GM10248 (cell line): ENCODE measurements around the gene STX5.
"Not testable (repeated sequence)": the region's sequence is repeated elsewhere in the genome, so short reads cannot be mapped to it uniquely, and the experiment has no call there.

Experiments used
- CTCF ChIA-PET: fragments of 300-600 bp; sonication (Branson Sonifier 250); formaldehyde crosslinking; extraction: SDS; loops from one replicate; lab custom pipeline; 2021; ENCODE audit warnings: antibody characterized with exemption; lab: Yijun Ruan, JAX
- POLR2A ChIA-PET: fragments of 350-650 bp; sonication (Branson Sonifier 250); formaldehyde crosslinking; extraction: SDS; loops from one replicate; lab custom pipeline; 2020; ENCODE audit warnings: antibody characterized with exemption; lab: Yijun Ruan, JAX
- DNase-seq: peaks from one replicate; pipeline ENCODE4 v3.0.0; 2012; ENCODE audit errors: extremely low spot score
- TF ChIP-seq, protein P1 (sequence below): IDR thresholded peaks from 2 replicates; pipeline ENCODE4 v1.5.1; 2012; ENCODE audit warnings: mild to moderate bottlenecking, low read depth; ENCODE audit errors: extremely low read depth, missing control alignments, control extremely low read depth

Gene STX5

DNA sequence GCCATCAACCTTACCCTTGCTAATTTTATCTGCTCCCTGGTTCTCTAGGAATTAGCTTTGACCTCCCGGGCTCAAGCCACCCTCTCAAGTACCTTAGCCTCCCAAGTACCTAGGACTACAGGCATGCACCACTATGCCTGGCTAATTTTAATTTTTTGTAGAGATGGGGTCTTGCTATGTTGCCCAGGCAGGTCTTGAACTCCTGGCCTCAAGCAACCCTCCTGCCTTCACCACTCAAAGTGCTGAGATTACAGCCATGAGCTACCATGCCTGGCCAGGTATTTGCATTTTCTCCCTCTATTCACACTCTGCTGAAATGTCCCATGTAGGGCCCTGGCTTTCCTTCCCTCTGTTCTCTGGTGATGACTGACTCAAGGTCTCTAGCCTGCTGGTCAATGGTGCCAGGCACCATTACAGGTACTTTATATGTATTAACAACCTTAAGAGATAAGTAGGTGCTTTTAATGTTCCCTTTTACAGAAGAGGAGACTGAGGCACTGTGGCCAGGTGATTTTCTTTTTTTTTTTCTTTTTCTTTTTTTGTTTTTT lies 16.0 kb upstream of the STX5 start:
- no peak for DNase-seq
- ChIA-PET CTCF (interaction anchor here (1.3 kb wide), 1 partner anchor 33 kb away, joined by 4 read pairs; the partner anchor contains the start of gene SLC3A2), POLR2A (no interaction called here)
- TF ChIP-seq, protein P1, sequence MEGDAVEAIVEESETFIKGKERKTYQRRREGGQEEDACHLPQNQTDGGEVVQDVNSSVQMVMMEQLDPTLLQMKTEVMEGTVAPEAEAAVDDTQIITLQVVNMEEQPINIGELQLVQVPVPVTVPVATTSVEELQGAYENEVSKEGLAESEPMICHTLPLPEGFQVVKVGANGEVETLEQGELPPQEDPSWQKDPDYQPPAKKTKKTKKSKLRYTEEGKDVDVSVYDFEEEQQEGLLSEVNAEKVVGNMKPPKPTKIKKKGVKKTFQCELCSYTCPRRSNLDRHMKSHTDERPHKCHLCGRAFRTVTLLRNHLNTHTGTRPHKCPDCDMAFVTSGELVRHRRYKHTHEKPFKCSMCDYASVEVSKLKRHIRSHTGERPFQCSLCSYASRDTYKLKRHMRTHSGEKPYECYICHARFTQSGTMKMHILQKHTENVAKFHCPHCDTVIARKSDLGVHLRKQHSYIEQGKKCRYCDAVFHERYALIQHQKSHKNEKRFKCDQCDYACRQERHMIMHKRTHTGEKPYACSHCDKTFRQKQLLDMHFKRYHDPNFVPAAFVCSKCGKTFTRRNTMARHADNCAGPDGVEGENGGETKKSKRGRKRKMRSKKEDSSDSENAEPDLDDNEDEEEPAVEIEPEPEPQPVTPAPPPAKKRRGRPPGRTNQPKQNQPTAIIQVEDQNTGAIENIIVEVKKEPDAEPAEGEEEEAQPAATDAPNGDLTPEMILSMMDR, result no peak

DNA sequence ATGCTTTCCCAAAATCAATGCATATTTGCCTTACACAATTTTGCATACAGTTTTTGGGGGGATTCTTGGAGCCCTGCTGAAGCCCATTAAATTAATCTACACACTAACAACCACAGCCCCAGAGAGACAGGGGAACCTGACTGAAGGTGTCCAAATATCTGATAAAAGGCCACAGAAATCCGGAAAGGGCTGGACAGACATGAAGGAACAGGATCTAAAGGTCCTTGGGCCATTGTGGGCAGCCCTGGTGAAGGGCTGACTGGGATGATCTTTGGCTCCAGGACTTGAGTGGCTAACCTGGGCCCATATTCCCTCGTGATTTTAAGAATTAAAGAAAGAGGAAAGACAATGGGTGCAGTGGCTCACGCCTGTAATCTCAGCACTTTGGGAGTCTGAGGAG lies 14.3 kb upstream of the STX5 start:
- ChIA-PET POLR2A (interaction anchor here (3.3 kb wide), 1 partner anchor 9 kb away, joined by 24 read pairs; no protein-coding TSS in a partner anchor), CTCF (interaction anchor here (5.1 kb wide), 1 partner anchor 9 kb away, joined by 16 read pairs; no protein-coding TSS in a partner anchor)
- TF ChIP-seq, protein P1, result no peak
- DNase-seq, result no peak

DNA sequence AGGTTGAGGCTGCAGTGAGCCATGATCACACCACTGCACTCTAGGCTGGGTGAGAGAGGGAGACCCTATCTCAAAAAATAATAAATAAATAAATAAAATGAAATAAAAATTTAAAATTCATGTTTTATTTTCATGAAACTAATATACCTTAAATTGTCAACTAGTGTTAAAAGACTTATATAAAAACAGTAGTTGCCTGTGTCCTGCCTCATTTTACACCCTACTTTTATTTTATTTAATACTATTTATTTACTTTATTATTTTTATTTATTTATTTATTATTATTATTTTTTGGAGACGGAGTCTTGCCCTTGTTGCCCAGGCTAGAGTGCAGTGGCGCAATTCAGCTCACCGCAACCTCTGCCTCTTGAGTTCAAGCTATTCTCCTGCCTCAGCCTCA lies 12.3 kb upstream of the STX5 start:
- TF ChIP-seq, protein P1, result no peak
- ChIA-PET POLR2A (interaction anchor here (3.3 kb wide), 1 partner anchor 11 kb away, joined by 24 read pairs; no protein-coding TSS in a partner anchor), CTCF (interaction anchor here (1.3 to 5.1 kb wide), 3 partner anchors 11 to 21 kb away, joined by 3 to 16 read pairs (median 5); no protein-coding TSS in a partner anchor)
- no peak for DNase-seq

DNA sequence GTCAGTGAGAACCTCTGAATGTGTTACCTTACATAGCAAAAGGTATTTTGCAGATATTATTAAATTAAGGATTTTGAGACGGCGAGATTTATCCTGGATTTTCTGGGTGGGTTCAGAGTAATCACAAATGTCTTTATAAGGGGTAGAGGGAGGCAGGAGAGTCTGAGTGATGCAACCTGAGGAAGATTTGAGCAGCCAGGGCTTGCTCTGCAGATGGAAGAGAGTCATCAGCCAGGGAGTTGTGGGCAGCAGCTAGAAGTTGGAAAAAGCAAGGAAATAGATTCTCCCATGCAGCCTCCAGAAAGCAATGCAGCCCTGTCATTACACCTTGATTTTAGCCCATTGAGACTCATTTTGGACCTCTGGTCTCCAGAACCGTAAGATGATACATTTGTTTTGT lies 11.6 kb upstream of the STX5 start:
- TF ChIP-seq, protein P1, result no peak
- DNase-seq, result no peak
- ChIA-PET CTCF (interaction anchor here (2.1 to 5.1 kb wide), 2 partner anchors 11 to 20 kb away, joined by 5 to 16 read pairs; no protein-coding TSS in a partner anchor), POLR2A (interaction anchor here (1.0 to 3.3 kb wide), 2 partner anchors 12 kb away, joined by 5 to 24 read pairs; no protein-coding TSS in a partner anchor)

DNA sequence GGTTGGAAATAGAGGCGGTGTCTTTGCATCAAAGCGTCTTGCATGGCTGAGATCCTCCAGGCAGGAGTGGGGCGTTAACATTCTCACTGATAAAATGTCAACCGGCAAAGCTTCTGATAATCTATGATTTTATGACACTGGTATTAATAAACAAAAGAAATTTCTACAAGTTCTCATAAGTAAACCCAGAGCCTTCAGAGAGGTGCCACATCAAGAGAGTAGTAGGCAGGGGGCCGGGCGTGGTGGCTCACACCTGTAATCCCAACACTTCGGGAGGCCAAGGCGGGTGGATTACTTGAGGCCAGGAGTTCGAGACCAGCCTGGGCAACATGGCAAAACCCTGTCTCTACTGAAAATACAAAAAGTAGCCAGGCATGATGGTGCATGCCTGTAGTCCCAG lies 11.0 kb upstream of the STX5 start:
- ChIA-PET CTCF (interaction anchor here (5.1 kb wide), 1 partner anchor 12 kb away, joined by 16 read pairs; no protein-coding TSS in a partner anchor), POLR2A (interaction anchor here (1.0 kb wide), 2 partner anchors 11 to 12 kb away, joined by 3 to 5 read pairs; no protein-coding TSS in a partner anchor)
- DNase-seq, result not testable (repeated sequence)

DNA sequence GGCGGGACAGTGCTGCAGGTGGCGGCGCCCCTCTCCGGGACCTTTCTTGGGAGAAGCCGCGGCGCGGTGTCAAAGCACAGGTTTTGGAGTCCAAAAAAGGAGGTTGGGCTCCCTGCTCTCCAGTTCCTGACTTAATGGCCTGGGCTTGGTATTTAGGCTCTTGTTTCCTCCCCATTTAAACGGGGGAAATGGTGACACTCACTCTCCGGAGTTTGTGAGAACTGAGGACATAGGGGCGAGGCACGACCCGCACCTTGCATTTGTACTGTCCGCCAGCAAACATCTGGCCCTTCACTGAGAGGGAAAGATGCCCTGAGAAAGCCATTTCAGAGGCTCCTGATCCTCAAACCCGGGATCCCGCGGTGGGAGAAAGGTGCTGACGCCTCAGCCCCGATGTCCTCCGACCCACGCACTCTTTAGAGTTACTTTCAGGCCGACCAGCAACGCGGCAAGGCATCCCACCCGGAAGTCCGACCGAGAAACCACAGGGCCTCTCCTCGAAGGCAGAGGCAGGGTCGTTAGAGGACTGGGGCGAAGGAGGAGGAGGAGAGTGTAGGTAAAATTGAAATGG lies 10.4 kb upstream of the STX5 start:
- ChIA-PET CTCF (interaction anchor here (5.1 kb wide), 1 partner anchor 13 kb away, joined by 16 read pairs; no protein-coding TSS in a partner anchor), POLR2A (interaction anchor here (1.0 to 3.4 kb wide), 12 partner anchors 12 to 170 kb away, joined by 3 to 236 read pairs (median 6); partner anchors contain the start of genes LBHD1, NXF1, POLR2G and UQCC3)
- TF ChIP-seq, protein P1, result no peak
- DNase-seq, result peak; percentile 36
